Measurements from ENCODE around the gene RAB35.

The RAB35 gene

GRCh38 chr12:120095331-120095730, 21.2 kb downstream of the RAB35 start:
- H3K4me3 ChIP-seq (replicated peaks in 1 of 2; ENCODE audit: low read depth in 2 of 2, low read length in 2 of 2): no peak overlapping the region
- no peak for TF ChIP-seq CTCF (IDR thresholded peaks at IDR 0.05; ENCODE audit: low read depth, low read length)
- no peak for DNase-seq (ENCODE audit: low read depth in 2 of 2)

- no peak overlapping the region for H3K4me3 ChIP-seq (replicated peaks in 1 of 2; ENCODE audit: low read depth in 2 of 2, low read length in 2 of 2)
- no peak for DNase-seq (ENCODE audit: low read depth in 2 of 2)
- TF ChIP-seq CTCF (IDR thresholded peaks at IDR 0.05; ENCODE audit: low read depth, low read length): no peak
These were observed 22.1 kb downstream of the RAB35 start for GRCh38 chr12:120094485-120094884.

GRCh38 chr12:120093592-120094355, 22.8 kb downstream of the RAB35 start:
- no peak for DNase-seq (ENCODE audit: low read depth in 2 of 2)
- no peak for TF ChIP-seq CTCF (IDR thresholded peaks at IDR 0.05; ENCODE audit: low read depth, low read length)
- no peak overlapping the region for H3K4me3 ChIP-seq (replicated peaks in 1 of 2; ENCODE audit: low read depth in 2 of 2, low read length in 2 of 2)

- H3K4me3 ChIP-seq (replicated peaks in 1 of 2; ENCODE audit: low read depth in 2 of 2, low read length in 2 of 2): no peak overlapping the region
- TF ChIP-seq CTCF (IDR thresholded peaks at IDR 0.05; ENCODE audit: low read depth, low read length): no peak
- DNase-seq (ENCODE audit: low read depth in 2 of 2): no peak
These were observed 23.3 kb downstream of the RAB35 start for GRCh38 chr12:120093336-120093591.

GRCh38 chr12:120092551-120093335, 23.8 kb downstream of the RAB35 start:
- no peak for DNase-seq (ENCODE audit: low read depth in 2 of 2)
- no peak overlapping the region for H3K4me3 ChIP-seq (replicated peaks in 1 of 2; ENCODE audit: low read depth in 2 of 2, low read length in 2 of 2)
- no peak for TF ChIP-seq CTCF (IDR thresholded peaks at IDR 0.05; ENCODE audit: low read depth, low read length)

GRCh38 chr12:120091371-120092090, 25.0 kb downstream of the RAB35 start:
- no peak for DNase-seq (ENCODE audit: low read depth in 2 of 2)
- no peak overlapping the region for H3K4me3 ChIP-seq (replicated peaks in 1 of 2; ENCODE audit: low read depth in 2 of 2, low read length in 2 of 2)
- no peak for TF ChIP-seq CTCF (IDR thresholded peaks at IDR 0.05; ENCODE audit: low read depth, low read length)

All from cardiac fibroblast (primary cell).